ENCODE measurements around the gene MSLN.

GRCh38 chr16:778909-779527 is 18.5 kb downstream of the MSLN start:
- TF ChIP-seq EZH2 (IDR thresholded peaks at IDR 0.05; ENCODE audit: low read depth, low read length, severe bottlenecking): no peak
- no peak for TF ChIP-seq SP1 (IDR thresholded peaks at IDR 0.05; ENCODE audit: low read depth, low read length)
- no peak for TF ChIP-seq CTCF (IDR thresholded peaks at IDR 0.05; ENCODE audit: control extremely low read depth in 1 of 3, insufficient read depth in 1 of 3, low read depth in 1 of 3, low read length in 3 of 3)
- TF ChIP-seq EP300 (IDR thresholded peaks at IDR 0.05; ENCODE audit: borderline replicate concordance in 1 of 2, low read depth in 2 of 2, low read length in 2 of 2): no peak
- TF ChIP-seq JUND (IDR thresholded peaks at IDR 0.05; ENCODE audit: low read length): no peak
- TF ChIP-seq SAP30 (IDR thresholded peaks at IDR 0.05; ENCODE audit: insufficient read depth, insufficient replicate concordance, low read length): no peak
- TF ChIP-seq BRCA1 (IDR thresholded peaks at IDR 0.05; ENCODE audit: low read depth, low read length): no peak
